ENCODE results near the gene KLLN. TPM values are rescaled to one million over a fixed set of nuclear protein-coding genes. Genes with fewer than 3 reads are reported as not detected.
"Not testable (repeated sequence)": the region's sequence is repeated elsewhere in the genome, so short reads cannot be mapped to it uniquely, and the experiment has no call there.

KLLN gene
- total and polyA plus RNA-seq, 2 experiments from 2014 or later, result 0.56 to 1.1 TPM

DNA sequence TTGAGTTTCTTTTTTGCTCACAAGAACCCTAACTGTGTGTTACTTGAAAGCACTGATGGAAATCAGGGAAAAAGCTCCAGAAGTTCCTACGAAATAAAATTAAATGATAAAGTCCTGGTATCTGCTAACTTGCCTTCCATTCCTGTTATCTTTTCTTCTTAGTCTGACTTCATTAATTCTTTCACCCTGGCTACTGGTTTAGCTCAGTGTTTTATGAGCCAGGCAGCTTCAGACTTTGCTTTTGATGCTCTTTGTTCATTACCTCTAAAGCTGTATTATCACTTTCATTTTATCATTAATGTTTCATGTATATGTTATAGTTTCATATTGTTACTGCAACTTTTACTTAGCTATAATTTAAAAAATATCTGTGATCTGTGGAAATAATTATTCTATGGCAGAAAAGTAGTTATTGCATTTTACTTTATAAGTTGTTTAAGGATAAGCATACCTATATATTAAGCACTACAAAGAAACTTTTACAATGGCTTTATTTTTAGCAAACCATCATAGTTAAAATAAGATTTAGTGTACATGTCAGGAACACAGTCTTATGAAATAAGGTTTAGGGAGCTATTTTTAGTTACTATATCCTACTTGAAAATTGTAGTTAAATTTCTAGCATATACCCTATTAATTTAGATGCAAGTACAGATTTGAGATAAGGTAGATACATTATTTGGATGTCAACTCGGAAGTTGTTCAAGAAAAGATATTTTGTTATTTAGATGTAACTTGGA is 19.4 kb upstream of the KLLN start:
- H4K20me1 ChIP-seq (ENCODE audit: insufficient read depth), result no peaks in the 10 kb centered on the region; the same call in 1 of the 2 replicates
- no peak overlapping the region for H3K4me2 ChIP-seq (ENCODE audit: unreplicated experiment)
- no peak for TF ChIP-seq EZH2phosphoT487 (IDR thresholded peaks at IDR 0.05; ENCODE audit: insufficient read depth, low read depth)
- TF ChIP-seq EZH2 (IDR thresholded peaks at IDR 0.05; ENCODE audit: insufficient read depth, poor library complexity, severe bottlenecking), result no peak
- H3K27me3 ChIP-seq (replicated peaks; ENCODE audit: insufficient read depth), result no peaks in the 10 kb centered on the region
- no peaks in the 10 kb centered on the region for H3K9me3 ChIP-seq (ENCODE audit: low read depth)
- in situ Hi-C loops (cut with MboI), result no loop called here
- peaks cover 100% of the 10 kb centered on the region for H3K79me2 ChIP-seq (ENCODE audit: insufficient read depth)
- peaks cover 16% of the 10 kb centered on the region; the same call in 1 of the 2 replicates for H3F3A ChIP-seq (ENCODE audit: insufficient read depth)
- H3K4me3 ChIP-seq, result no peak overlapping the region
- no peak overlapping the region for H3K9ac ChIP-seq
- H3K9me2 ChIP-seq (ENCODE audit: insufficient read depth), result no peaks in the 10 kb centered on the region
- DNase-seq, result no peak
- H3K36me3 ChIP-seq (ENCODE audit: low read depth), result peaks cover 38% of the 10 kb centered on the region
- H3K4me1 ChIP-seq (ENCODE audit: insufficient read depth), result peaks cover 12% of the 10 kb centered on the region; the same call in 1 of the 2 replicates
- H2AFZ ChIP-seq, result no peak overlapping the region
- WGBS, 2 experiments (ENCODE audit: low coverage in 1 of 2, low lambda C conversion rate in 2 of 2, missing lambda C conversion rate in 2 of 2), result 70 to 79% methylated on average over 2 of the region's 2 CpGs
- H3K27ac ChIP-seq, result no peak overlapping the region

GRCh38 chr10:87881373-87882059 is 18.2 kb upstream of the KLLN start:
- H3K27ac ChIP-seq; H3K27me3 ChIP-seq (replicated peaks; ENCODE audit: insufficient read depth); H3K9ac ChIP-seq; in situ Hi-C loops (cut with MboI); H3K9me2 ChIP-seq (ENCODE audit: insufficient read depth); H3K9me3 ChIP-seq (ENCODE audit: low read depth); H3K4me2 ChIP-seq (ENCODE audit: unreplicated experiment); DNase-seq; H4K20me1 ChIP-seq (ENCODE audit: insufficient read depth); H2AFZ ChIP-seq; H3K4me3 ChIP-seq: not testable (repeated sequence)
- Histone ChIP-seq H3K79me2 (ENCODE audit: insufficient read depth) (peaks cover 100% of the 10 kb centered on the region), H3K36me3 (ENCODE audit: low read depth) (peaks cover 41% of the 10 kb centered on the region), H3F3A (ENCODE audit: insufficient read depth) (peaks cover 16% of the 10 kb centered on the region; the same call in 1 of the 2 replicates), H3K4me1 (ENCODE audit: insufficient read depth) (peaks cover 19% of the 10 kb centered on the region)
- 85 to 96% methylated on average over 5 of the region's 5 CpGs for WGBS, 2 experiments (ENCODE audit: low coverage in 1 of 2, low lambda C conversion rate in 2 of 2, missing lambda C conversion rate in 2 of 2)

- no peaks in the 10 kb centered on the region; the same call in 1 of the 2 replicates for H4K20me1 ChIP-seq (ENCODE audit: insufficient read depth)
Measured at GRCh38 chr10:87880336-87880735, 17.0 kb upstream of the KLLN start.

GRCh38 chr10:87878664-87879459 is 15.5 kb upstream of the KLLN start:
- Histone ChIP-seq H3K4me1 (ENCODE audit: insufficient read depth) (peaks cover 45% of the 10 kb centered on the region), H3K9me3 (ENCODE audit: low read depth) (no peaks in the 10 kb centered on the region), H3K27ac (no peak overlapping the region), H3K9me2 (ENCODE audit: insufficient read depth) (no peaks in the 10 kb centered on the region), H3F3A (ENCODE audit: insufficient read depth) (0 out of 2 replicates have a peak, but pooled peaks cover 12% of the 10 kb centered on the region), H3K4me2 (ENCODE audit: unreplicated experiment) (no peak overlapping the region), H3K27me3 (replicated peaks; ENCODE audit: insufficient read depth) (no peaks in the 10 kb centered on the region), H2AFZ (no peak overlapping the region), H4K20me1 (ENCODE audit: insufficient read depth) (no peaks in the 10 kb centered on the region), H3K79me2 (ENCODE audit: insufficient read depth) (peaks cover 100% of the 10 kb centered on the region), H3K4me3 (no peak overlapping the region), H3K36me3 (ENCODE audit: low read depth) (peaks cover 37% of the 10 kb centered on the region), H3K9ac (no peak overlapping the region)
- WGBS, 2 experiments (ENCODE audit: low coverage in 1 of 2, low lambda C conversion rate in 2 of 2, missing lambda C conversion rate in 2 of 2), result 91% methylated on average over 9 of the region's 9 CpGs
- in situ Hi-C loops (cut with MboI), result no loop called here
- no peak for DNase-seq
- no peak for TF ChIP-seq EZH2 (IDR thresholded peaks at IDR 0.05; ENCODE audit: insufficient read depth, poor library complexity, severe bottlenecking)
- TF ChIP-seq EZH2phosphoT487 (IDR thresholded peaks at IDR 0.05; ENCODE audit: insufficient read depth, low read depth), result no peak

More at GRCh38 chr10:87880336-87880735, 17.0 kb upstream of the KLLN start:
- peaks cover 100% of the 10 kb centered on the region for H3K79me2 ChIP-seq (ENCODE audit: insufficient read depth)
- DNase-seq, result no peak
- no peaks in the 10 kb centered on the region for H3K9me3 ChIP-seq (ENCODE audit: low read depth)
- H3K27ac ChIP-seq, result no peak overlapping the region
- in situ Hi-C loops (cut with MboI), result no loop called here
- H3K27me3 ChIP-seq (replicated peaks; ENCODE audit: insufficient read depth), result no peaks in the 10 kb centered on the region
- no peaks in the 10 kb centered on the region for H3K9me2 ChIP-seq (ENCODE audit: insufficient read depth)
- TF ChIP-seq EZH2 (IDR thresholded peaks at IDR 0.05; ENCODE audit: insufficient read depth, poor library complexity, severe bottlenecking), result no peak
- TF ChIP-seq EZH2phosphoT487 (IDR thresholded peaks at IDR 0.05; ENCODE audit: insufficient read depth, low read depth), result no peak
- H3K9ac ChIP-seq, result no peak overlapping the region
- H2AFZ ChIP-seq, result no peak overlapping the region
- H3K4me2 ChIP-seq (ENCODE audit: unreplicated experiment), result no peak overlapping the region
- no peak overlapping the region for H3K4me3 ChIP-seq
- peaks cover 30% of the 10 kb centered on the region for H3K4me1 ChIP-seq (ENCODE audit: insufficient read depth)
- peaks cover 37% of the 10 kb centered on the region for H3K36me3 ChIP-seq (ENCODE audit: low read depth)
- peaks cover 13% of the 10 kb centered on the region; the same call in 1 of the 2 replicates for H3F3A ChIP-seq (ENCODE audit: insufficient read depth)

All from GM23248 (cell line).